ENCODE measurements around the gene CEP128.
A peak's percentile ranks its signal among the peaks of the same experiment; 100 is the strongest.

CEP128 gene

GRCh38 chr14:80781972-80782367 is 159.6 kb downstream of the CEP128 start:
- Mint-ChIP-seq H3K4me1 (no peaks in the 10 kb centered on the region), H3K27ac (no peak overlapping the region), H3K27me3 (no peaks in the 10 kb centered on the region), H3K4me3 (no peak overlapping the region), H3K9me3 (no peaks in the 10 kb centered on the region)
- ATAC-seq (no peak), DNase-seq (no peak)

GRCh38 chr14:80780500-80780899 is 161.0 kb downstream of the CEP128 start:
- no peaks in the 10 kb centered on the region for H3K4me1 Mint-ChIP-seq
- no peak for DNase-seq
- H3K27ac Mint-ChIP-seq, result no peak overlapping the region
- no peak overlapping the region for H3K4me3 Mint-ChIP-seq
- no peaks in the 10 kb centered on the region for H3K9me3 Mint-ChIP-seq
- no peaks in the 10 kb centered on the region for H3K27me3 Mint-ChIP-seq
- no peak for ATAC-seq

GRCh38 chr14:80776657-80777056 is 164.9 kb downstream of the CEP128 start:
- Mint-ChIP-seq H3K4me1 (no peaks in the 10 kb centered on the region), H3K27me3 (no peaks in the 10 kb centered on the region), H3K4me3 (no peak overlapping the region)

GRCh38 chr14:80776186-80776585 is 165.4 kb downstream of the CEP128 start:
- no peaks in the 10 kb centered on the region for H3K4me1 Mint-ChIP-seq
- H3K27me3 Mint-ChIP-seq, result no peaks in the 10 kb centered on the region

More at GRCh38 chr14:80776657-80777056, 164.9 kb downstream of the CEP128 start:
- H3K9me3 Mint-ChIP-seq, result no peaks in the 10 kb centered on the region
- no peak overlapping the region for H3K27ac Mint-ChIP-seq
- DNase-seq (no peak), ATAC-seq (no peak)

DNA sequence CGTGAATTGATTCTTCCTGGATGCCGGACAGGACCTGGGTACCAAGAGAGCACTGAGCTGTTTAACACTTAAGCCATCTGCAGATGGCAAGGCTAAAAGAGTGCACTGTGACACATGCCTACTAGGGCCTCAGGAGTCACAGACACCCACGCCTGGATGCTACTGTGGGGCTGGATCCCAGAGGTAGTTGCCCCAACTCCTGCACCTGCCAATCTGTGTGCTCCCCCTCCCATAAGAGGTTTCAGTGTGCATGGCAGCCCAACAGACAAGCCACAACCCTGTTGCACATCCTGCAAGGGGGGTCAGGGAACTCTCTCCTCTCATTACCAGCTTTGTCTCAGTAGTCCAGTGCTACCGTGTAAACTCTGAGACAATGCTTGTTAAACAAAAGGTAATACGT is 169.0 kb downstream of the CEP128 start:
- Mint-ChIP-seq H3K4me3 (no peak overlapping the region), H3K27ac (no peak overlapping the region), H3K4me1 (no peaks in the 10 kb centered on the region), H3K27me3 (no peaks in the 10 kb centered on the region), H3K9me3 (no peaks in the 10 kb centered on the region)
- DNase-seq, result no peak
- no peak for ATAC-seq

More at GRCh38 chr14:80776186-80776585, 165.4 kb downstream of the CEP128 start:
- Mint-ChIP-seq H3K4me3 (no peak overlapping the region), H3K27ac (no peak overlapping the region), H3K9me3 (no peaks in the 10 kb centered on the region)
- no peak for ATAC-seq
- DNase-seq, result no peak

DNA sequence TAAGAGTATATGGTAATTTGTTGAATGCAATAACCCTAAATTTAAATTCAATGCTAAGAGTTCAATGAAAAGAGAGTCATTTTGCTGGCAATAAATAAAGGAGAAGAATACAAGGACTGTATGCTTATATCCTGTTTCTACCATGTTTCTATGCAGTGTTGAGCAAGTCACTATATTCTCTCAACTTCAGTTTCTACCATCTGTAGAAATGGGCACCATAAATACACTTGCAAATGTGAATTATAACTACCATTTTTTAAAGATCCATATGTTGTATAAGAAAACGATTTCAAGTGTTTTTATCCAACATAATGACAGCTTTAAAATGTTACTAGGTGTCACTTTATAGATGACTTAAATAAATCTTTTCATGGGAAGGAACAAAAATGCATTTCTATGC is 170.3 kb downstream of the CEP128 start:
- no peak overlapping the region for H3K27ac Mint-ChIP-seq
- no peaks in the 10 kb centered on the region for H3K27me3 Mint-ChIP-seq
- no peak overlapping the region for H3K4me3 Mint-ChIP-seq
- H3K9me3 Mint-ChIP-seq, result no peaks in the 10 kb centered on the region
- ATAC-seq, result no peak
- DNase-seq, result no peak
- H3K4me1 Mint-ChIP-seq, result no peaks in the 10 kb centered on the region

GRCh38 chr14:80770114-80770908 is 171.2 kb downstream of the CEP128 start:
- Mint-ChIP-seq H3K4me3 (no peak overlapping the region), H3K27ac (no peak overlapping the region), H3K9me3 (no peaks in the 10 kb centered on the region), H3K4me1 (no peaks in the 10 kb centered on the region), H3K27me3 (no peaks in the 10 kb centered on the region)
- ATAC-seq (no peak), DNase-seq (no peak)

DNA sequence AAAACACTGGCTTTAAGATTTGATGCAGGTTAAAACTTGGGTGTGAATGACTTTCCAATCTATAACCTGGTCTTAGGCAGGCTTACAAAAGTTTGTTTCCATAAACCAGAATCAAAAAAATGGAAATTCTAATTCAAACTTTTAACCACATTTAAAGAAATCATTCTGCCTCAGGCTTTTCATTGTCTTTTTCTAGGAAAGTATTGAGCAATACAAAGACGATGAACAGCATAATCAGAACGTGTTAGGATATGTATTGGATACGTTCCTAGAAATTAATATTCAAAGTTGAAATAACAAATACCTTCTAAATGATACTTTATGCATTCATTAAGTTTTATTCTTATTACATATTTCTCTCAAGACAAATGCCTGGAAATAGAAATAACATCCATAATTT is 172.9 kb downstream of the CEP128 start:
- Mint-ChIP-seq H3K27ac (no peak overlapping the region), H3K4me1 (no peaks in the 10 kb centered on the region), H3K4me3 (no peak overlapping the region), H3K9me3 (no peaks in the 10 kb centered on the region), H3K27me3 (no peaks in the 10 kb centered on the region)
- DNase-seq (no peak), ATAC-seq (no peak)

- H3K27ac Mint-ChIP-seq, result peak overlapping the region in 1 of 2 donors; percentile 55
- H3K4me1 Mint-ChIP-seq, result no peaks in the 10 kb centered on the region
- DNase-seq, result no peak
- no peak overlapping the region for H3K4me3 Mint-ChIP-seq
- no peak for ATAC-seq
- no peaks in the 10 kb centered on the region for H3K9me3 Mint-ChIP-seq
- no peaks in the 10 kb centered on the region for H3K27me3 Mint-ChIP-seq
Observed at GRCh38 chr14:80764921-80765507, 176.5 kb downstream of the CEP128 start.

GRCh38 chr14:80764496-80764895 is 177.0 kb downstream of the CEP128 start:
- Mint-ChIP-seq H3K27ac (peak overlapping the region in 1 of 2 donors; percentile 55), H3K9me3 (no peaks in the 10 kb centered on the region), H3K4me1 (no peaks in the 10 kb centered on the region), H3K27me3 (no peaks in the 10 kb centered on the region), H3K4me3 (no peak overlapping the region)
- DNase-seq, result no peak
- ATAC-seq, result no peak

- H3K27me3 Mint-ChIP-seq, result no peaks in the 10 kb centered on the region
- no peaks in the 10 kb centered on the region for H3K9me3 Mint-ChIP-seq
- ATAC-seq, result no peak
- no peaks in the 10 kb centered on the region for H3K4me1 Mint-ChIP-seq
- no peak overlapping the region for H3K4me3 Mint-ChIP-seq
- DNase-seq, result no peak
- no peak overlapping the region for H3K27ac Mint-ChIP-seq
Observed at GRCh38 chr14:80762641-80763228, 178.8 kb downstream of the CEP128 start.

GRCh38 chr14:80754696-80755095 is 186.8 kb downstream of the CEP128 start:
- H3K4me3 Mint-ChIP-seq, result no peak overlapping the region
- no peak for ATAC-seq
- no peaks in the 10 kb centered on the region for H3K27me3 Mint-ChIP-seq
- DNase-seq, result no peak
- H3K4me1 Mint-ChIP-seq, result peaks cover 6% of the 10 kb centered on the region
- no peaks in the 10 kb centered on the region for H3K9me3 Mint-ChIP-seq
- H3K27ac Mint-ChIP-seq, result no peak overlapping the region

DNA sequence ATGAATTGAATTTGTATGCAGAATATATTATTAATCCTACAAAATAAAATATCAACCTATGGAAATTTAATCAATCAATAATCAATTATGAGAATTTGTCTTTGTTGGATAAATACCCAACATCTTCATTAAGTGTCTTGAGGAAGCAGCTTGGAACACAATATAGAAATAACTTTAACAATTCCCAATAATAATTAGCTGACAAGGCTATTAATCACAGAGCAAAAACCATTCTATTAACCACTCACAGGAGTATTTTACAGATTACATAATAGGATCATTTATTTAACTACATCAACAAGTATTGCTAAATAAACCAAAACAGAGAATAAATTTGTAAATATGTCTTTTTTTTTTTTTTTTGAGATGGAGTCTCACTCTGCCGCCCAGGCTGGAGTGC is 190.3 kb downstream of the CEP128 start:
- DNase-seq (no peak), ATAC-seq (no peak)
- Mint-ChIP-seq H3K27me3 (no peaks in the 10 kb centered on the region), H3K9me3 (peaks cover 0 to 4% of the 10 kb centered on the region in 2 donors), H3K4me1 (peaks cover 2% of the 10 kb centered on the region), H3K4me3 (no peak overlapping the region), H3K27ac (no peak overlapping the region)

- H3K27me3 Mint-ChIP-seq, result no peaks in the 10 kb centered on the region
- no peaks in the 10 kb centered on the region for H3K9me3 Mint-ChIP-seq
- no peaks in the 10 kb centered on the region for H3K4me1 Mint-ChIP-seq
- no peak overlapping the region for H3K4me3 Mint-ChIP-seq
- ATAC-seq (no peak), DNase-seq (no peak)
- peak overlapping the region in 1 of 2 donors; percentile 7 for H3K27ac Mint-ChIP-seq
Observed at GRCh38 chr14:80726211-80726610, 215.3 kb downstream of the CEP128 start.

- Mint-ChIP-seq H3K4me1 (peaks cover 10% of the 10 kb centered on the region), H3K27me3 (no peaks in the 10 kb centered on the region), H3K4me3 (no peak overlapping the region), H3K27ac (no peak overlapping the region), H3K9me3 (no peaks in the 10 kb centered on the region)
- no peak for ATAC-seq
- DNase-seq, result no peak
Observed at GRCh38 chr14:80718940-80719339, 222.6 kb downstream of the CEP128 start.

- DNase-seq (no peak), ATAC-seq (peak; percentile 70)
- Mint-ChIP-seq H3K27ac (peak overlapping the region in 1 of 2 donors; percentile 35), H3K9me3 (no peaks in the 10 kb centered on the region), H3K4me1 (peaks cover 12% of the 10 kb centered on the region), H3K27me3 (no peaks in the 10 kb centered on the region), H3K4me3 (no peak overlapping the region)
Observed at GRCh38 chr14:80714474-80714873, 227.1 kb downstream of the CEP128 start.

All from stimulated activated naive CD8-positive, alpha-beta T cell treated with anti-CD3 and anti-CD28 coated beads, Interleukin-15, amount 100 ng/mL, for 72 hours (primary cell).